GM21526 (cell line): ENCODE results near the gene RCL1.
A peak's percentile ranks its signal among the peaks of the same experiment; 100 is the strongest.
"Not testable (repeated sequence)": the region's sequence is repeated elsewhere in the genome, so short reads cannot be mapped to it uniquely, and the experiment has no call there.

Experiments
- ATAC-seq: cut with Tn5 transposase; IDR thresholded peaks from one replicate; pipeline ENCODE4 v1.9.1; 2021; ENCODE audit warnings: moderate library complexity; ENCODE audit not compliant: unreplicated experiment, low FRiP score

Gene RCL1

GRCh38 chr9:4781408-4781807, 11.3 kb upstream of the RCL1 start:
- ATAC-seq = no peak

- ATAC-seq = not testable (repeated sequence)
Measured at GRCh38 chr9:4783191-4783590, 9.6 kb upstream of the RCL1 start.

GRCh38 chr9:4784403-4784802, 8.3 kb upstream of the RCL1 start:
- ATAC-seq = no peak

- ATAC-seq = no peak
Measured at GRCh38 chr9:4786599-4786998, 6.1 kb upstream of the RCL1 start.

GRCh38 chr9:4787876-4788275, 4.9 kb upstream of the RCL1 start:
- no peak for ATAC-seq

GRCh38 chr9:4788703-4789102, 4.0 kb upstream of the RCL1 start:
- no peak for ATAC-seq

GRCh38 chr9:4792054-4792571, 631 bp upstream of the RCL1 start:
- peak; percentile 31 for ATAC-seq

GRCh38 chr9:4793459-4794395, 983 bp downstream of the RCL1 start:
- no peak for ATAC-seq

GRCh38 chr9:4794691-4795090, 1.9 kb downstream of the RCL1 start:
- ATAC-seq = no peak

GRCh38 chr9:4795108-4795507, 2.4 kb downstream of the RCL1 start:
- ATAC-seq = not testable (repeated sequence)

GRCh38 chr9:4796530-4796929, 3.8 kb downstream of the RCL1 start:
- ATAC-seq = no peak

GRCh38 chr9:4796988-4797853, 4.5 kb downstream of the RCL1 start:
- ATAC-seq = no peak

- no peak for ATAC-seq
Measured at GRCh38 chr9:4797854-4798150, 5.1 kb downstream of the RCL1 start.

- no peak for ATAC-seq
Measured at GRCh38 chr9:4798281-4799032, 5.7 kb downstream of the RCL1 start.

GRCh38 chr9:4799033-4799430, 6.3 kb downstream of the RCL1 start:
- no peak for ATAC-seq

- ATAC-seq = no peak
Measured at GRCh38 chr9:4799775-4800174, 7.0 kb downstream of the RCL1 start.

- no peak for ATAC-seq
Measured at GRCh38 chr9:4801156-4801555, 8.4 kb downstream of the RCL1 start.

GRCh38 chr9:4803670-4804530, 11.2 kb downstream of the RCL1 start:
- ATAC-seq = no peak

- no peak for ATAC-seq
Measured at GRCh38 chr9:4804531-4805016, 11.8 kb downstream of the RCL1 start.
